Measurements from ENCODE around the gene ASIC2.

The ASIC2 gene

DNA sequence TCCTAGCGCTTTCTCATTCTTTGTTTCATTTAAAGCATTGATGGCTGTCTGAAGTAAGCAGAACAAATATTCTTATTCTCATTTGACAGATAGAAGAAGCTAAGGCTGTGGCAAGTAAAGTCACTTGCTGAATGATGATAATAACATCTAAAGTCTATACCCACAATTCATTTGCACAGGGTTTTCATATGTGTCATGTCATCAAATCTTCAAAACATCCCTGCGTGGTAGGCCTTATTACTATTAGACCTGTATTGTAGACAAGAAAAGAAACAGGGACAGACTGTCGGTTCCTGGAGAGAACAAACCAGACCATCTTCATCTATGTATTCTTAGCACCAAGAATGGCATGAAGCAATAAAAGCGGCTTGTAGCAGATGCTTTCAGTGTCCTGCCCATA lies 85.9 kb downstream of the ASIC2 start:
- TF ChIP-seq SP1 (IDR thresholded peaks at IDR 0.05): no peak
- TF ChIP-seq SUZ12 (IDR thresholded peaks at IDR 0.05): no peak
- no peak for TF ChIP-seq CTBP1 (IDR thresholded peaks at IDR 0.05; ENCODE audit: borderline replicate concordance)
- no peak for TF ChIP-seq TARDBP (IDR thresholded peaks at IDR 0.05)
- no peak for TF ChIP-seq BHLHE40 (IDR thresholded peaks at IDR 0.05; ENCODE audit: borderline replicate concordance)
- no peak for TF ChIP-seq LEF1 (IDR thresholded peaks at IDR 0.05; ENCODE audit: borderline replicate concordance)
- no peak for TF ChIP-seq HDGF (IDR thresholded peaks at IDR 0.05; ENCODE audit: borderline replicate concordance)
- no peak for TF ChIP-seq PKNOX1 (IDR thresholded peaks at IDR 0.05)
- TF ChIP-seq ARNT (IDR thresholded peaks at IDR 0.05): no peak
- TF ChIP-seq L3MBTL2 (conservative IDR thresholded peaks at IDR 0.05): no peak
- TF ChIP-seq FOXM1 (IDR thresholded peaks at IDR 0.05; ENCODE audit: borderline replicate concordance): no peak
- no peak for TF ChIP-seq ELF4 (IDR thresholded peaks at IDR 0.05)
- no peak for TF ChIP-seq ZNF384 (IDR thresholded peaks at IDR 0.05)
- TF ChIP-seq FOXK2 (IDR thresholded peaks at IDR 0.05): no peak
- TF ChIP-seq NFRKB (IDR thresholded peaks at IDR 0.05): no peak
- no peak for TF ChIP-seq FOXA1 (IDR thresholded peaks at IDR 0.05)
- DNase-seq (ENCODE audit: extremely low spot score): no peak
- POLR2A ChIA-PET: no interaction called here
- CTCF ChIA-PET: no interaction called here

- CTCF ChIA-PET: no interaction called here
- no peak for DNase-seq (ENCODE audit: extremely low spot score)
- TF ChIP-seq CTBP1 (IDR thresholded peaks at IDR 0.05; ENCODE audit: borderline replicate concordance): no peak
- TF ChIP-seq BHLHE40 (IDR thresholded peaks at IDR 0.05; ENCODE audit: borderline replicate concordance): no peak
- no peak for TF ChIP-seq HDGF (IDR thresholded peaks at IDR 0.05; ENCODE audit: borderline replicate concordance)
- TF ChIP-seq FOXA1 (IDR thresholded peaks at IDR 0.05): no peak
- no peak for TF ChIP-seq ARNT (IDR thresholded peaks at IDR 0.05)
- TF ChIP-seq SP1 (IDR thresholded peaks at IDR 0.05): no peak
- POLR2A ChIA-PET: no interaction called here
Observed at GRCh38 chr17:33205552-33205951, 87.5 kb downstream of the ASIC2 start.

- ChIA-PET POLR2A (no interaction called here), CTCF (no interaction called here)
- no peak for TF ChIP-seq LEF1 (IDR thresholded peaks at IDR 0.05; ENCODE audit: borderline replicate concordance)
- TF ChIP-seq L3MBTL2 (conservative IDR thresholded peaks at IDR 0.05): no peak
- TF ChIP-seq PKNOX1 (IDR thresholded peaks at IDR 0.05): no peak
- no peak for TF ChIP-seq ARNT (IDR thresholded peaks at IDR 0.05)
- TF ChIP-seq ZNF384 (IDR thresholded peaks at IDR 0.05): no peak
- TF ChIP-seq NFRKB (IDR thresholded peaks at IDR 0.05): no peak
- TF ChIP-seq FOXA1 (IDR thresholded peaks at IDR 0.05): no peak
- no peak for TF ChIP-seq BHLHE40 (IDR thresholded peaks at IDR 0.05; ENCODE audit: borderline replicate concordance)
- no peak for TF ChIP-seq HDGF (IDR thresholded peaks at IDR 0.05; ENCODE audit: borderline replicate concordance)
- no peak for TF ChIP-seq SP1 (IDR thresholded peaks at IDR 0.05)
- TF ChIP-seq FOXM1 (IDR thresholded peaks at IDR 0.05; ENCODE audit: borderline replicate concordance): no peak
- TF ChIP-seq TARDBP (IDR thresholded peaks at IDR 0.05): no peak
- no peak for TF ChIP-seq ELF4 (IDR thresholded peaks at IDR 0.05)
- no peak for DNase-seq (ENCODE audit: extremely low spot score)
Observed at GRCh38 chr17:33204701-33205100, 88.4 kb downstream of the ASIC2 start.

GRCh38 chr17:33204156-33204555 lies 88.9 kb downstream of the ASIC2 start:
- CTCF ChIA-PET: no interaction called here

GRCh38 chr17:33202796-33203495 lies 90.1 kb downstream of the ASIC2 start:
- no peak for DNase-seq (ENCODE audit: extremely low spot score)
- ChIA-PET CTCF (no interaction called here), POLR2A (no interaction called here)
- TF ChIP-seq L3MBTL2 (conservative IDR thresholded peaks at IDR 0.05) (no peak), HDGF (IDR thresholded peaks at IDR 0.05; ENCODE audit: borderline replicate concordance) (no peak), FOXA1 (IDR thresholded peaks at IDR 0.05) (no peak), LEF1 (IDR thresholded peaks at IDR 0.05; ENCODE audit: borderline replicate concordance) (no peak), FOXM1 (IDR thresholded peaks at IDR 0.05; ENCODE audit: borderline replicate concordance) (no peak)

More at GRCh38 chr17:33204156-33204555, 88.9 kb downstream of the ASIC2 start:
- no peak for DNase-seq (ENCODE audit: extremely low spot score)
- TF ChIP-seq PKNOX1 (IDR thresholded peaks at IDR 0.05) (no peak), L3MBTL2 (conservative IDR thresholded peaks at IDR 0.05) (no peak), ZNF384 (IDR thresholded peaks at IDR 0.05) (no peak), FOXK2 (IDR thresholded peaks at IDR 0.05) (no peak), BHLHE40 (IDR thresholded peaks at IDR 0.05; ENCODE audit: borderline replicate concordance) (no peak), FOXA1 (IDR thresholded peaks at IDR 0.05) (no peak), SP1 (IDR thresholded peaks at IDR 0.05) (no peak), ARNT (IDR thresholded peaks at IDR 0.05) (no peak), SUZ12 (IDR thresholded peaks at IDR 0.05) (no peak), HDGF (IDR thresholded peaks at IDR 0.05; ENCODE audit: borderline replicate concordance) (no peak), TARDBP (IDR thresholded peaks at IDR 0.05) (no peak), NFRKB (IDR thresholded peaks at IDR 0.05) (no peak), ELF4 (IDR thresholded peaks at IDR 0.05) (no peak), LEF1 (IDR thresholded peaks at IDR 0.05; ENCODE audit: borderline replicate concordance) (no peak)
- POLR2A ChIA-PET: no interaction called here

- ChIA-PET POLR2A (no interaction called here), CTCF (no interaction called here)
- TF ChIP-seq SP1 (IDR thresholded peaks at IDR 0.05) (no peak), FOXK2 (IDR thresholded peaks at IDR 0.05) (no peak), ELF4 (IDR thresholded peaks at IDR 0.05) (no peak), BHLHE40 (IDR thresholded peaks at IDR 0.05; ENCODE audit: borderline replicate concordance) (no peak), FOXA1 (IDR thresholded peaks at IDR 0.05) (no peak), HDGF (IDR thresholded peaks at IDR 0.05; ENCODE audit: borderline replicate concordance) (no peak), NFRKB (IDR thresholded peaks at IDR 0.05) (no peak)
- no peak for DNase-seq (ENCODE audit: extremely low spot score)
Observed at GRCh38 chr17:33202021-33202420, 91.1 kb downstream of the ASIC2 start.

Measured in HEK293T (cell line).